SK-N-SH (cell line): ENCODE results near the gene SGCE. TPM values are rescaled to one million over a fixed set of nuclear protein-coding genes. Genes with fewer than 3 reads are reported as not detected.

Experiments
- CTCF ChIA-PET: fragments of 300-600, 350-600 bp; formaldehyde crosslinking; extraction: SDS; loops from one replicate; lab custom pipeline; 2021; lab: Yijun Ruan, JAX
- POLR2A ChIA-PET: fragments of 350-600 bp; sonication (Branson Sonifier 250); formaldehyde crosslinking; extraction: SDS; loops from one replicate; lab custom pipeline; 2020; ENCODE audit warnings: antibody characterized with exemption, inconsistent platforms; lab: Yijun Ruan, JAX
- DNase-seq: peaks from one replicate; pipeline ENCODE4 v3.0.0; 2012
- H2AFZ ChIP-seq: fragments of 200-600 bp; sonication (generic); 2 replicates; pipeline ENCODE4 v1.8.1; 2016; ENCODE audit warnings: antibody characterized with exemption, mild to moderate bottlenecking, low read depth
- H3F3A ChIP-seq: fragments of 200-600 bp; sonication (generic); replicated peaks from 2 replicates; pipeline ENCODE3; 2016; ENCODE audit warnings: antibody characterized with exemption, mild to moderate bottlenecking; ENCODE audit not compliant: insufficient read depth
- H3K27ac ChIP-seq, 2 experiments: fragments of 200-500 bp in 1 of 2; fragments of 200-600 bp in 1 of 2; sonication (Bioruptor generic) in 1 of 2; sonication (generic), shearing (Covaris generic) in 1 of 2; 2 replicates each; pipeline versions ENCODE4 v1.5.1 to v1.6.1; 2014 to 2016; ENCODE audit warnings: low read depth in 2 of 2, inconsistent platforms in 1 of 2, low read length in 1 of 2, mild to moderate bottlenecking in 1 of 2, mixed read lengths in 1 of 2
- H3K27me3 ChIP-seq: fragments of 200-600 bp; sonication (generic), shearing (Covaris generic); 2 replicates; pipeline ENCODE4 v1.6.1; 2016; ENCODE audit warnings: mixed run types; ENCODE audit not compliant: insufficient read depth
- H3K36me3 ChIP-seq, 2 experiments: fragments of 200-500 bp in 1 of 2; fragments of 200-600 bp in 1 of 2; sonication (Bioruptor generic) in 1 of 2; sonication (generic) in 1 of 2; replicated peaks in 1 of 2; 2 replicates each; pipeline versions ENCODE3 to v1.5.1; 2014 to 2016; ENCODE audit warnings: low read length in 1 of 2, mild to moderate bottlenecking in 1 of 2; ENCODE audit not compliant: insufficient read depth in 2 of 2, control insufficient read depth in 1 of 2
- H3K4me1 ChIP-seq, 2 experiments: fragments of 200-500 bp in 1 of 2; fragments of 200-600 bp in 1 of 2; sonication (Bioruptor generic) in 1 of 2; sonication (generic), shearing (Covaris generic) in 1 of 2; 2 replicates each; pipeline versions ENCODE4 v1.5.1 to v1.6.1; 2014 to 2016; ENCODE audit warnings: low read depth in 1 of 2, low read length in 1 of 2, mixed run types in 1 of 2; ENCODE audit not compliant: insufficient read depth in 2 of 2, control insufficient read depth in 1 of 2
- H3K4me2 ChIP-seq: fragments of 200-600 bp; sonication (generic), shearing (Covaris generic); 2 replicates; pipeline ENCODE4 v1.6.1; 2017; ENCODE audit warnings: mixed run types
- H3K4me3 ChIP-seq, 2 experiments: fragments of 200-500 bp in 1 of 2; fragments of 200-600 bp in 1 of 2; sonication (Bioruptor generic) in 1 of 2; sonication (generic), shearing (Covaris generic) in 1 of 2; 2 replicates each; pipeline versions ENCODE4 v1.5.1 to v1.8.1; 2014 to 2016; ENCODE audit warnings: low read depth in 2 of 2, inconsistent platforms in 1 of 2, low read length in 1 of 2, mild to moderate bottlenecking in 1 of 2, mixed read lengths in 1 of 2, moderate library complexity in 1 of 2
- H3K79me2 ChIP-seq: fragments of 200-600 bp; sonication (generic); 2 replicates; pipeline ENCODE4 v1.8.1; 2017; ENCODE audit warnings: mild to moderate bottlenecking; ENCODE audit not compliant: insufficient read depth
- H3K9ac ChIP-seq: fragments of 200-600 bp; sonication (generic); 2 replicates; pipeline ENCODE4 v1.6.1; 2017; ENCODE audit warnings: mixed run types
- H3K9me2 ChIP-seq: fragments of 200-600 bp; sonication (generic); 2 replicates; pipeline ENCODE4 v1.6.1; 2017; ENCODE audit warnings: mixed run types
- H3K9me3 ChIP-seq: fragments of 200-600 bp; sonication (generic); 2 replicates; pipeline ENCODE4 v1.6.1; 2017; ENCODE audit warnings: mixed run types, mild to moderate bottlenecking, moderate library complexity
- H4K20me1 ChIP-seq: fragments of 200-600 bp; sonication (generic); 2 replicates; pipeline ENCODE4 v1.6.1; 2017; ENCODE audit warnings: mild to moderate bottlenecking, mixed run types; ENCODE audit not compliant: insufficient read depth
- CHD2 ChIP-seq: fragments of 150-350 bp; IDR thresholded peaks from 2 replicates; pipeline ENCODE4 v1.6.1; 2018; ENCODE audit warnings: low read length; ENCODE audit not compliant: partially characterized antibody
- EZH2phosphoT487 ChIP-seq: fragments of 200-600 bp; sonication (generic); IDR thresholded peaks from 2 replicates; pipeline ENCODE4 v1.6.1; 2017; ENCODE audit warnings: low read depth, mixed run types, mild to moderate bottlenecking, antibody characterized with exemption, moderate library complexity, borderline replicate concordance
- FOSL2 ChIP-seq: IDR thresholded peaks from 2 replicates; pipeline ENCODE4 v1.4.0; 2012; ENCODE audit warnings: low read depth, mild to moderate bottlenecking, moderate library complexity, borderline replicate concordance
- FOXJ3 ChIP-seq: sonication (generic); formaldehyde crosslinking; IDR thresholded peaks from 2 replicates; pipeline ENCODE4 v1.5.1; 2020; ENCODE audit warnings: mild to moderate bottlenecking, missing genetic modification reagents
- GABPA ChIP-seq: IDR thresholded peaks from 2 replicates; pipeline ENCODE4 v1.4.0; 2012; ENCODE audit warnings: low read depth, mild to moderate bottlenecking
- GATA2 ChIP-seq: sonication (generic); formaldehyde crosslinking; IDR thresholded peaks from 2 replicates; pipeline ENCODE4 v1.5.0; 2020; ENCODE audit warnings: mild to moderate bottlenecking, missing genetic modification reagents
- JUND ChIP-seq: IDR thresholded peaks from 2 replicates; pipeline ENCODE4 v1.4.0; 2012
- MEF2A ChIP-seq: IDR thresholded peaks from 2 replicates; pipeline ENCODE4 v1.4.0; 2012; ENCODE audit warnings: low read depth, borderline replicate concordance
- MXI1 ChIP-seq: IDR thresholded peaks from 2 replicates; pipeline ENCODE4 v1.6.1; 2012; ENCODE audit warnings: mild to moderate bottlenecking, low read depth, low read length, improper control_type of control experiment
- POLR2AphosphoS5 ChIP-seq: IDR thresholded peaks from 2 replicates; pipeline ENCODE4 v1.6.1; 2012; ENCODE audit warnings: low read depth, low read length
- RAD21 ChIP-seq: IDR thresholded peaks from 2 replicates; pipeline ENCODE4 v1.6.1; 2012; ENCODE audit warnings: mild to moderate bottlenecking, low read length
- RCOR1 ChIP-seq: fragments of 150-350 bp; IDR thresholded peaks from 2 replicates; pipeline ENCODE4 v1.6.1; 2017; ENCODE audit warnings: antibody characterized with exemption, low read length
- RFX5 ChIP-seq: IDR thresholded peaks from 2 replicates; pipeline ENCODE4 v1.6.1; 2012; ENCODE audit warnings: mild to moderate bottlenecking, improper control_type of control experiment, low read length
- SIN3A ChIP-seq: IDR thresholded peaks from 2 replicates; pipeline ENCODE4 v1.6.1; 2012; ENCODE audit warnings: low read depth, mild to moderate bottlenecking, low read length, moderate library complexity, borderline replicate concordance
- TAF1 ChIP-seq: IDR thresholded peaks from 2 replicates; pipeline ENCODE4 v1.6.1; 2012; ENCODE audit warnings: low read depth, mild to moderate bottlenecking, low read length, moderate library complexity, borderline replicate concordance
- TCF12 ChIP-seq: IDR thresholded peaks from 2 replicates; pipeline ENCODE4 v1.4.0; 2012
- TEAD4 ChIP-seq: IDR thresholded peaks from 2 replicates; pipeline ENCODE4 v1.4.0; 2012; ENCODE audit warnings: mild to moderate bottlenecking, borderline replicate concordance; ENCODE audit not compliant: insufficient read depth
- YY1 ChIP-seq: IDR thresholded peaks from 2 replicates; pipeline ENCODE4 v1.4.0; 2012; ENCODE audit warnings: low read depth, mild to moderate bottlenecking
- WGBS: methylation state at CpG from one replicate; pipeline ENCODE4 v1.1.6; 2017; ENCODE audit warnings: low lambda C conversion rate; 5-methylcytosine and 5-hydroxymethylcytosine counted together
- polyA plus RNA-seq, 3 experiments: library from polyadenylated mRNA; depleted of rRNA; stranded (reverse); fragments of >200 nt; gene quantifications; 2 replicates each; pipeline ENCODE4 v1.2.3, GENCODE V29; 2012
- TF ChIP-seq, protein P1 (sequence below): IDR thresholded peaks from 2 replicates; pipeline ENCODE4 v1.4.0; 2012; ENCODE audit warnings: low read depth, borderline replicate concordance
- TF ChIP-seq, protein P2 (sequence below): IDR thresholded peaks from 2 replicates; pipeline ENCODE4 v1.4.0; 2012; ENCODE audit warnings: low read depth
- TF ChIP-seq, protein P3 (sequence below): IDR thresholded peaks from 2 replicates; pipeline ENCODE4 v1.6.1; 2012; ENCODE audit warnings: mild to moderate bottlenecking, low read depth, low read length, moderate library complexity
- TF ChIP-seq, protein P4 (sequence below): fragments of 200-600 bp; sonication (generic); IDR thresholded peaks from 2 replicates; pipeline ENCODE4 v1.6.1; 2017; ENCODE audit warnings: antibody characterized with exemption, mild to moderate bottlenecking, moderate library complexity

Gene SGCE
- polyA plus RNA-seq, 1 of the 3 experiments (the other 2 are of a cell fraction): 69.5 TPM

DNA sequence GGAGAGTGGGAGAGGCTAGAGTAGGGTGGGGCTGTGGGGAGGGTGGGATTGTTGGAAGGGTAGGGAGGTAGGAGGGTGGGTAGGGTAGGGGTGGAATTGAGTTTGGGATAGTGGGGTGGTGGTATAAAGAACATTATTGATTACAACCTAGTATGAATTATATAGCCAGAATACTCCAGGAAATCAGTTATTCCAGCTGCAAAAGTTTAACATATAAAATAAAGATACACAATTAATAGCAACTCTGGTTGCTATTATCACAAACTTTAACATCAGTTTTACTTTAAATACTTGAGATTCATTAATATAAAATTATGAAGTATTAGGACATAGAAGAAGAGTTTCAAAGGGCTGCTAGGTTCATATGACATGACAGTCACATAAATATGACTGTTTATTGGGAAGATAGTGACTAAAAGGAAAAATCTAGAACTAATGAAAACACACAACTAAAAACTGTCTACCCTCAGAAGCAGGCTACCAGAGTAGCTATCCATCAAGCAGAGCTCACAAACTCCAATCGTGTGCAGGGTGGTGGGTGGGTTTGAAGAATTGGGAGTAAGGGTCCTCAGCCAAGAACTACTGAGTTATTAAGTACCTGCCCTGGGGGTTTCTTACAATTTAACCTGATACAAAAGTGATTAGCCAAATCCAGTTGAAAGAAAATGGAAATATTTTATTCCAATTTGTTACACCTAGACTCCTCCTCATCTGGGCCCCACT, 14.0 kb upstream of the SGCE start:
- WGBS: 67% methylated on average over 1 of the region's 1 CpG
- H4K20me1 ChIP-seq: no peaks in the 10 kb centered on the region
- no peaks in the 10 kb centered on the region for H3K9me3 ChIP-seq
- H3K9me2 ChIP-seq: no peaks in the 10 kb centered on the region
- no peak overlapping the region for H2AFZ ChIP-seq
- H3K27ac ChIP-seq: no peak overlapping the region
- H3K9ac ChIP-seq: no peak overlapping the region
- POLR2A ChIA-PET: no interaction called here
- H3F3A ChIP-seq: no peaks in the 10 kb centered on the region
- DNase-seq: no peak
- TF ChIP-seq TCF12 (no peak), TAF1 (no peak), POLR2AphosphoS5 (no peak), EZH2phosphoT487 (no peak), RCOR1 (no peak), SIN3A (no peak), GATA2 (CRISPR knock-in tag) (no peak), YY1 (no peak), RAD21 (no peak), GABPA (no peak), MXI1 (no peak), MEF2A (no peak), FOSL2 (no peak), RFX5 (no peak)
- TF ChIP-seq, protein P1, sequence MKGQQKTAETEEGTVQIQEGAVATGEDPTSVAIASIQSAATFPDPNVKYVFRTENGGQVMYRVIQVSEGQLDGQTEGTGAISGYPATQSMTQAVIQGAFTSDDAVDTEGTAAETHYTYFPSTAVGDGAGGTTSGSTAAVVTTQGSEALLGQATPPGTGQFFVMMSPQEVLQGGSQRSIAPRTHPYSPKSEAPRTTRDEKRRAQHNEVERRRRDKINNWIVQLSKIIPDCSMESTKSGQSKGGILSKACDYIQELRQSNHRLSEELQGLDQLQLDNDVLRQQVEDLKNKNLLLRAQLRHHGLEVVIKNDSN: no peak
- TF ChIP-seq, protein P2, sequence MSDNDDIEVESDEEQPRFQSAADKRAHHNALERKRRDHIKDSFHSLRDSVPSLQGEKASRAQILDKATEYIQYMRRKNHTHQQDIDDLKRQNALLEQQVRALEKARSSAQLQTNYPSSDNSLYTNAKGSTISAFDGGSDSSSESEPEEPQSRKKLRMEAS: no peak
- no peak overlapping the region for H3K4me3 ChIP-seq
- no peak overlapping the region for H3K4me2 ChIP-seq
- CTCF ChIA-PET: interaction anchor here (0.6 to 0.7 kb wide), 2 partner anchors 149 to 224 kb away, joined by 3 read pairs; no protein-coding TSS in a partner anchor
- H3K4me1 ChIP-seq: no peaks in the 10 kb centered on the region; a peak in 1 of 4 replicates
- no peaks in the 10 kb centered on the region for H3K27me3 ChIP-seq
- H3K79me2 ChIP-seq: no peaks in the 10 kb centered on the region
- peaks cover 0 to under 1% of the 10 kb centered on the region in 2 experiments for H3K36me3 ChIP-seq

DNA sequence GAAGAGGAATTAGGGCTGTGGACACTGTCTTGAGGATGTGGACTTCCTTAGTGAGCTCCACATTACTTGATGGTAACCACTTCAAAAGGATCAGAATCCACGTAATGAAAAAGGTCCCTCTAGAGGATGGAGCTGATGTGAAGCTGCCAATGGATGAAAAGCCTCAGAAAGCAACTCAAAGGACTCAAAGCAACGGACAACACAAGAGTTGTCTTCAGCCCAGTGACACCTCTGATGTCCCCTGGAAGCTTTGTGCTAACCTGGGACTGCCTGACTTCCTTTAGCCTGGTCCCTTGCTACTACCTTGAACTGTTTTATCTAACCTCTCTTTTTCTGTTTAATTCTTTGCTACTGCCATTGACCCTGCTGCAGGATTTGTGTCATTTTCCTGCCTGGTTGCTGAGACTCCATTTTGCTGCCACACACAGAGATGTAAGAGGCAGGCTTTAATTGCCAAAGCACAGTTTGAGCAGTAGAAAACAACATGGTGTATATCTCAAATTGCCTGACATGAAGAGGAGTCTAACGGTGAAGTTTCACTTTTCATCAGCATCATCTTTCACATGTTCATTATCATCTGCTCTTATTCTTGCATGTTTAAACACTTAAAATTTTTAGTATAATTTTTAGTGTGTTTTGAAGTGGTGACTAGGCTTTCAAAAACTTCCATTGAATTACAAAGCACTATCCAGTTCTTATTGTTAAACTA, 11.1 kb upstream of the SGCE start:
- H3K4me1 ChIP-seq: no peaks in the 10 kb centered on the region; a peak in 1 of 4 replicates
- CTCF ChIA-PET: no interaction called here
- WGBS: 83% methylated on average over 3 of the region's 3 CpGs
- TF ChIP-seq JUND (no peak), TCF12 (no peak), FOXJ3 (CRISPR knock-in tag) (no peak), RFX5 (no peak), GATA2 (CRISPR knock-in tag) (no peak), CHD2 (no peak), TEAD4 (no peak), RCOR1 (no peak)
- TF ChIP-seq, protein P3, sequence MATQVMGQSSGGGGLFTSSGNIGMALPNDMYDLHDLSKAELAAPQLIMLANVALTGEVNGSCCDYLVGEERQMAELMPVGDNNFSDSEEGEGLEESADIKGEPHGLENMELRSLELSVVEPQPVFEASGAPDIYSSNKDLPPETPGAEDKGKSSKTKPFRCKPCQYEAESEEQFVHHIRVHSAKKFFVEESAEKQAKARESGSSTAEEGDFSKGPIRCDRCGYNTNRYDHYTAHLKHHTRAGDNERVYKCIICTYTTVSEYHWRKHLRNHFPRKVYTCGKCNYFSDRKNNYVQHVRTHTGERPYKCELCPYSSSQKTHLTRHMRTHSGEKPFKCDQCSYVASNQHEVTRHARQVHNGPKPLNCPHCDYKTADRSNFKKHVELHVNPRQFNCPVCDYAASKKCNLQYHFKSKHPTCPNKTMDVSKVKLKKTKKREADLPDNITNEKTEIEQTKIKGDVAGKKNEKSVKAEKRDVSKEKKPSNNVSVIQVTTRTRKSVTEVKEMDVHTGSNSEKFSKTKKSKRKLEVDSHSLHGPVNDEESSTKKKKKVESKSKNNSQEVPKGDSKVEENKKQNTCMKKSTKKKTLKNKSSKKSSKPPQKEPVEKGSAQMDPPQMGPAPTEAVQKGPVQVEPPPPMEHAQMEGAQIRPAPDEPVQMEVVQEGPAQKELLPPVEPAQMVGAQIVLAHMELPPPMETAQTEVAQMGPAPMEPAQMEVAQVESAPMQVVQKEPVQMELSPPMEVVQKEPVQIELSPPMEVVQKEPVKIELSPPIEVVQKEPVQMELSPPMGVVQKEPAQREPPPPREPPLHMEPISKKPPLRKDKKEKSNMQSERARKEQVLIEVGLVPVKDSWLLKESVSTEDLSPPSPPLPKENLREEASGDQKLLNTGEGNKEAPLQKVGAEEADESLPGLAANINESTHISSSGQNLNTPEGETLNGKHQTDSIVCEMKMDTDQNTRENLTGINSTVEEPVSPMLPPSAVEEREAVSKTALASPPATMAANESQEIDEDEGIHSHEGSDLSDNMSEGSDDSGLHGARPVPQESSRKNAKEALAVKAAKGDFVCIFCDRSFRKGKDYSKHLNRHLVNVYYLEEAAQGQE: no peak
- TF ChIP-seq, protein P4, sequence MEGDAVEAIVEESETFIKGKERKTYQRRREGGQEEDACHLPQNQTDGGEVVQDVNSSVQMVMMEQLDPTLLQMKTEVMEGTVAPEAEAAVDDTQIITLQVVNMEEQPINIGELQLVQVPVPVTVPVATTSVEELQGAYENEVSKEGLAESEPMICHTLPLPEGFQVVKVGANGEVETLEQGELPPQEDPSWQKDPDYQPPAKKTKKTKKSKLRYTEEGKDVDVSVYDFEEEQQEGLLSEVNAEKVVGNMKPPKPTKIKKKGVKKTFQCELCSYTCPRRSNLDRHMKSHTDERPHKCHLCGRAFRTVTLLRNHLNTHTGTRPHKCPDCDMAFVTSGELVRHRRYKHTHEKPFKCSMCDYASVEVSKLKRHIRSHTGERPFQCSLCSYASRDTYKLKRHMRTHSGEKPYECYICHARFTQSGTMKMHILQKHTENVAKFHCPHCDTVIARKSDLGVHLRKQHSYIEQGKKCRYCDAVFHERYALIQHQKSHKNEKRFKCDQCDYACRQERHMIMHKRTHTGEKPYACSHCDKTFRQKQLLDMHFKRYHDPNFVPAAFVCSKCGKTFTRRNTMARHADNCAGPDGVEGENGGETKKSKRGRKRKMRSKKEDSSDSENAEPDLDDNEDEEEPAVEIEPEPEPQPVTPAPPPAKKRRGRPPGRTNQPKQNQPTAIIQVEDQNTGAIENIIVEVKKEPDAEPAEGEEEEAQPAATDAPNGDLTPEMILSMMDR: no peak

More for the DNA sequence above, 11.1 kb upstream of the SGCE start:
- Histone ChIP-seq H3K9me2 (no peaks in the 10 kb centered on the region), H3K4me2 (no peak overlapping the region), H3K27me3 (no peaks in the 10 kb centered on the region), H3K27ac (no peak overlapping the region), H3K9me3 (no peaks in the 10 kb centered on the region), H3K79me2 (no peaks in the 10 kb centered on the region), H3K9ac (no peak overlapping the region), H4K20me1 (no peaks in the 10 kb centered on the region), H3K36me3 (peaks cover 0 to 6% of the 10 kb centered on the region in 2 experiments), H2AFZ (no peak overlapping the region), H3F3A (no peaks in the 10 kb centered on the region), H3K4me3 (no peak overlapping the region)
- no peak for DNase-seq
- POLR2A ChIA-PET: no interaction called here
